NT2/D1 (cell line): ENCODE measurements around the gene GLRX.

Source experiments
- DNase-seq: peaks from one replicate; pipeline ENCODE4 v3.0.0-alpha.2; 2011; ENCODE audit warnings: low read depth, low spot score
- H3K27me3 ChIP-seq: 2 replicates; pipeline ENCODE4 v1.6.0; 2011; ENCODE audit warnings: mild to moderate bottlenecking; ENCODE audit not compliant: insufficient read length, insufficient read depth
- H3K36me3 ChIP-seq: 2 replicates; pipeline ENCODE4 v1.6.1; 2011; ENCODE audit warnings: mild to moderate bottlenecking, low read length, mixed read lengths; ENCODE audit not compliant: insufficient read depth, insufficient read length
- H3K4me1 ChIP-seq: 2 replicates; pipeline ENCODE4 v1.5.1; 2011; ENCODE audit not compliant: insufficient read depth, insufficient read length
- H3K4me3 ChIP-seq: 2 replicates; pipeline ENCODE4 v1.5.1; 2011; ENCODE audit warnings: low read depth; ENCODE audit not compliant: insufficient read length
- H3K9ac ChIP-seq: 2 replicates; pipeline ENCODE4 v1.6.0; 2011; ENCODE audit warnings: low read depth; ENCODE audit not compliant: insufficient read length
- H3K9me3 ChIP-seq: 2 replicates; pipeline ENCODE4 v1.5.1; 2011; ENCODE audit warnings: mild to moderate bottlenecking, low read length; ENCODE audit not compliant: insufficient read depth
- SUZ12 ChIP-seq: IDR thresholded peaks from 2 replicates; pipeline ENCODE4 v1.6.1; 2011; ENCODE audit not compliant: insufficient read length, insufficient read depth; ENCODE audit errors: extremely low read depth
- YY1 ChIP-seq: IDR thresholded peaks from 2 replicates; pipeline ENCODE4 v1.6.1; 2011; ENCODE audit not compliant: insufficient read length, insufficient read depth
- ZNF274 ChIP-seq: IDR thresholded peaks from 2 replicates; pipeline ENCODE4 v1.6.1; 2011; ENCODE audit warnings: mild to moderate bottlenecking, low read depth, low read length

GLRX gene

GRCh38 chr5:95823218-95823737 is 752 bp upstream of the GLRX start:
- no peak for DNase-seq
- Histone ChIP-seq H3K27me3 (no peaks in the 10 kb centered on the region), H3K4me1 (peaks cover 2% of the 10 kb centered on the region), H3K9me3 (no peaks in the 10 kb centered on the region), H3K36me3 (no peaks in the 10 kb centered on the region), H3K9ac (no peak overlapping the region), H3K4me3 (no peak overlapping the region)
- TF ChIP-seq SUZ12 (no peak), YY1 (no peak), ZNF274 (no peak)

- H3K4me3 ChIP-seq = peak overlapping the region; percentile 62
- H3K36me3 ChIP-seq = no peaks in the 10 kb centered on the region
- no peaks in the 10 kb centered on the region for H3K27me3 ChIP-seq
- H3K9me3 ChIP-seq = no peaks in the 10 kb centered on the region
- TF ChIP-seq SUZ12 (no peak), ZNF274 (no peak), YY1 (no peak)
- H3K4me1 ChIP-seq = peaks cover 2% of the 10 kb centered on the region
- H3K9ac ChIP-seq = peak overlapping the region; percentile 61
- no peak for DNase-seq
Measured at GRCh38 chr5:95822043-95822541, 434 bp downstream of the GLRX start.

DNA sequence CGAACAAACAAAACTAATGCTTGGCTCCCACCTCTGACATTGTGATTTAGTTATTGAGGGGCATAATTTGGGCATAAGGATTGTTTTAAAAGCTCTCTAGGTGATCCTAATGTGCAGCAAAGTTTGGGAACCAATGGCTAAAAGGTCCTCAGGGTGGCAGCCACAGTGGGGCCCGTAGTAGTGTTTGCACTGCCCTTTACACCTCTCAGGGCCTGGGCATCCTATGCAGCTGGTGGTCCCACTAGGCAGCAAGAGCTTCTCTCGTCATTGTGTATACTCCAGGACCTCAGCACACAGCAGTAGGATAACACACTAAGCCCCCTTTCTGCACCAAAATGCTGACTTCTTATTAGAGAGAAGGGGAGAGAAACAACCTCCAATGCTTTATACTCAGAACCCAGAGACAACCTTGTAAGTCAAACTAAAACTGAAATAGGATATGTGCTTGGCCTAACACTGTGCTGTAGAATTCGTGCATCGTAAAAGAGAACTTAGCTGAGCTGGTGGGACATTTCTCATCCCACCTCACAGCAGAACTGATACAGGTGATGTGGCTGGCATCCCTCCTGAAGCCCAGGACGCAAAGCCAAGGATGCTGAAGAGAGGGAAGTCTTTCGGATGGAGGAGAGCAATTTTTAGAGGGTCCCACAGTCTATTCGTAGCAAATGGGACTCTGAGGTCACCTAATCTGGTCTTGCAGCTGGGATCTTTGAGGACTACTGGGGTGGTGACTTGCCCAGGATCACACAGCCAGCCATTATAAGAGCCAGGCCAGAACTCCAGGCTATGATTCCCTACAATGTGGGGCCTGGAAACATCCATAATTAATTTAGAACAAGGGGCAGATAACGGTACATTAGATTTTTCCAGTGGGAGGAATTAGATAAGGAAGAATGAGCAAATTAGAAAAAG is 1.2 kb downstream of the GLRX start:
- peak overlapping the region; percentile 62 for H3K4me3 ChIP-seq
- H3K4me1 ChIP-seq = peaks cover 2% of the 10 kb centered on the region

DNA sequence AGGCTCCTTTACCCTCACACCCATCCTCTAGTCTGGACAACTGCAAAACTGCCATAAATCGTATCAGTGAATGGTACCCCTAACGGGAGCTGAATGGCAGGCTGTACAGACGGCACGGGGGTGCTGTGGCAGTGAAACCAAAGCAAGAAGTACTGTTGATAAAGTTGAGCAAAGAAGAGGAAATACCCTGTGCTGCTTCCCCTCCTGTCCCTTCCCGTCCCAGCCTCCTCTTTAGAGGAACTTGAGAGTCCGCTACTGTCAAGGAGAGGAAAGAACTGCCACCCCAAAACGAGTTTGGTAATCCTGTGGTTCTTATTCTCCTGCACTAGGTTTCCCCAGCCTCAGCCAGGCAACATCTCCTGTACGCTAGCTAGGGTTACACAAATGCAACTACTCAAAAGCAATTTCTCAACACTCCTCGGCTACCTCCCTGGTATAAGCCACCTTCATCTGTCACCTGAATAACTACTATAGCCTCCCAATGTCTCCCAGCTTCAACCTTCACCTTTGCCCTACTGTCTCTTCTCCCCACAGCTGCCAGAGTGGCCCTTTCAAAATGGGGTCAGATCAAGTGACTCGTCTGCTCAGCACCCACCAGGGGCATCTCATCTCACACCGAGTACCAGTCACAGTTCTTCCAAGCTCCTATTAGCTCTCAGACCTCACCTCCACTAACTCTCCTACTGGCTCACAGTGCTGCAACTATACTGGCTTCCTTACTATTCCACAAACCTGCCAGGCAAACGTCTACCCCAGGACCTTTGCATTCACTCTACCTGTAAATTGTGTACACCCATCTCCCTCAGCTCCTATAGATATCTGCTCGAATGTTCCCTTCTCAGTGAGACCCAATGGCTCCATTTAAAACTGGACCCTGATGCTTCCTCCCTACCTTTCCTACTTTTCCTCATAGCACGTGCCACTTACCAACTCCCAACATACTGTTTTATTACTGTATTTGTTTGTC is 4.1 kb downstream of the GLRX start:
- H3K9me3 ChIP-seq = no peaks in the 10 kb centered on the region
- DNase-seq = no peak
- TF ChIP-seq SUZ12 (no peak), ZNF274 (no peak), YY1 (no peak)
- no peak overlapping the region for H3K4me3 ChIP-seq
- peaks cover 16% of the 10 kb centered on the region for H3K36me3 ChIP-seq
- H3K9ac ChIP-seq = no peak overlapping the region
- no peaks in the 10 kb centered on the region for H3K27me3 ChIP-seq
- peaks cover 2% of the 10 kb centered on the region for H3K4me1 ChIP-seq

More for the DNA sequence above, 1.2 kb downstream of the GLRX start:
- Histone ChIP-seq H3K9me3 (no peaks in the 10 kb centered on the region), H3K36me3 (peaks cover under 1% of the 10 kb centered on the region), H3K9ac (no peak overlapping the region), H3K27me3 (no peaks in the 10 kb centered on the region)
- TF ChIP-seq ZNF274 (no peak), YY1 (no peak), SUZ12 (no peak)
- DNase-seq = no peak

- TF ChIP-seq ZNF274 (no peak), SUZ12 (no peak), YY1 (no peak)
- no peak overlapping the region for H3K9ac ChIP-seq
- no peak for DNase-seq
- peaks cover 2% of the 10 kb centered on the region for H3K4me1 ChIP-seq
- no peaks in the 10 kb centered on the region for H3K27me3 ChIP-seq
- H3K9me3 ChIP-seq = no peaks in the 10 kb centered on the region
- H3K36me3 ChIP-seq = peaks cover 16% of the 10 kb centered on the region
- H3K4me3 ChIP-seq = no peak overlapping the region
Measured at GRCh38 chr5:95817430-95817829, 5.1 kb downstream of the GLRX start.

DNA sequence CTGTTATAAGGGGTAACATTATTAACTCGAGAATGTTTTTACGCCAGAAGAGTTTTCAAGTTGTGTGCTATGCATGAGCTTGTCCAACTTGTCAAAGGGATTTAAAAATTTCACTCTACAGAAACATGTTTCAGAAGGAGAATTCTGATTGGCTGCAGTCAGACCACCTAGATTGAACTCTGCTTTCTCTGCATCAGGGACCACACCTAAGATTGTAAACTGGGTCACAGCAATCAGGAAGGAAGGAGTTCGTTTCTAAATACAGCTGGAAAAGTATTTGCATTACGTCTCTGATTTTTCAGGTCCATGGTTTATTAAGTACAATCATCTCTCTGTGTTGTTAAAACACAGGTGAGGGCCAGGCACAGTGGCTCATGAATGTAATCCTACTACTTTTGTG is 5.8 kb downstream of the GLRX start:
- Histone ChIP-seq H3K4me3 (no peak overlapping the region), H3K4me1 (peaks cover 2% of the 10 kb centered on the region), H3K9me3 (no peaks in the 10 kb centered on the region), H3K36me3 (peaks cover 16% of the 10 kb centered on the region), H3K27me3 (no peaks in the 10 kb centered on the region), H3K9ac (no peak overlapping the region)
- TF ChIP-seq ZNF274 = no peak
- no peak for TF ChIP-seq SUZ12
- no peak for TF ChIP-seq YY1
- DNase-seq = no peak
